SK-N-SH treated with all-trans-retinoic acid at 6 μM for 48 hours (cell line): ENCODE measurements around the gene HSD11B2.

Source experiments
- ATAC-seq: fragments of 200-7000 bp; cut with Tn5 transposase; 3 replicates; pipeline ENCODE4 v1.9.1; 2020; ENCODE audit warnings: mild to moderate bottlenecking, moderate library complexity
- ARNTL ChIP-seq: fragments of 450-650 bp; formaldehyde crosslinking; IDR thresholded peaks from 2 replicates; pipeline ENCODE4 v1.5.0; 2020; ENCODE audit warnings: low read depth, mild to moderate bottlenecking, moderate library complexity, borderline replicate concordance
- CREB5 ChIP-seq: fragments of 250-450 bp; sonication (Bioruptor Pico); IDR thresholded peaks from 2 replicates; pipeline ENCODE4 v1.5.1; 2020; ENCODE audit warnings: low read depth, mild to moderate bottlenecking, moderate library complexity
- CSDC2 ChIP-seq: fragments of 250-450 bp; sonication (Bioruptor Pico); IDR thresholded peaks from 2 replicates; pipeline ENCODE4 v1.5.0; 2020; ENCODE audit warnings: mild to moderate bottlenecking, moderate library complexity
- CSRNP3 ChIP-seq: fragments of 250-450 bp; sonication (Bioruptor Pico); IDR thresholded peaks from 2 replicates; pipeline ENCODE4 v1.5.1; 2021; ENCODE audit warnings: mild to moderate bottlenecking, moderate library complexity
- GLIS3 ChIP-seq: fragments of 250-450 bp; sonication (Bioruptor Pico); IDR thresholded peaks from 2 replicates; pipeline ENCODE4 v1.5.0; 2020; ENCODE audit warnings: mild to moderate bottlenecking, moderate library complexity
- ISL1 ChIP-seq: fragments of 250-450 bp; sonication (Bioruptor Pico); IDR thresholded peaks from 2 replicates; pipeline ENCODE4 v2.1.2; 2022; ENCODE audit warnings: mild to moderate bottlenecking, moderate library complexity
- OSR1 ChIP-seq: fragments of 250-450 bp; sonication (Bioruptor Pico); IDR thresholded peaks from 2 replicates; pipeline ENCODE4 v1.8.0; 2022; ENCODE audit warnings: moderate library complexity, mild to moderate bottlenecking, inconsistent platforms
- PATZ1 ChIP-seq: fragments of 250-450 bp; sonication (Bioruptor Pico); IDR thresholded peaks from 2 replicates; pipeline ENCODE4 v1.8.0; 2020; ENCODE audit warnings: mild to moderate bottlenecking, moderate library complexity, borderline replicate concordance
- POU6F1 ChIP-seq: fragments of 250-450 bp; sonication (Bioruptor Pico); IDR thresholded peaks from 2 replicates; pipeline ENCODE4 v1.8.0; 2021; ENCODE audit warnings: low read depth, mild to moderate bottlenecking, moderate library complexity, borderline replicate concordance
- PPARA ChIP-seq: fragments of 250-450 bp; sonication (Bioruptor Pico); IDR thresholded peaks from 2 replicates; pipeline ENCODE4 v1.5.0; 2020; ENCODE audit warnings: mild to moderate bottlenecking, borderline replicate concordance
- RARB ChIP-seq: fragments of 250-450 bp; sonication (Bioruptor Pico); IDR thresholded peaks from 2 replicates; pipeline ENCODE4 v1.8.0; 2021; ENCODE audit warnings: mild to moderate bottlenecking, moderate library complexity
- TCF4 ChIP-seq: fragments of 250-450 bp; sonication (Bioruptor Pico); IDR thresholded peaks from 2 replicates; pipeline ENCODE4 v1.8.0; 2021; ENCODE audit warnings: mild to moderate bottlenecking, moderate library complexity, borderline replicate concordance
- TSHZ2 ChIP-seq: fragments of 250-450 bp; sonication (Bioruptor Pico); IDR thresholded peaks from 2 replicates; pipeline ENCODE4 v1.5.0; 2020; ENCODE audit warnings: mild to moderate bottlenecking, moderate library complexity
- ZC3H10 ChIP-seq: fragments of 250-450 bp; sonication (Bioruptor Pico); IDR thresholded peaks from 2 replicates; pipeline ENCODE4 v1.5.1; 2021; ENCODE audit warnings: mild to moderate bottlenecking, moderate library complexity
- ZFP3 ChIP-seq: fragments of 250-450 bp; sonication (Bioruptor Pico); IDR thresholded peaks from 2 replicates; pipeline ENCODE4 v1.5.0; 2020; ENCODE audit warnings: mild to moderate bottlenecking, moderate library complexity
- ZFP30 ChIP-seq: fragments of 450-650 bp; formaldehyde crosslinking; IDR thresholded peaks from 2 replicates; pipeline ENCODE4 v1.5.0; 2022; ENCODE audit warnings: mild to moderate bottlenecking, moderate library complexity
- ZNF565 ChIP-seq: fragments of 450-650 bp; formaldehyde crosslinking; conservative IDR thresholded peaks from 2 replicates; pipeline ENCODE4 v1.5.0; 2020; ENCODE audit warnings: low read depth, mild to moderate bottlenecking, moderate library complexity
- ZNF8 ChIP-seq: fragments of 450-650 bp; formaldehyde crosslinking; IDR thresholded peaks from 2 replicates; pipeline ENCODE4 v1.5.0; 2020; ENCODE audit warnings: mild to moderate bottlenecking, moderate library complexity

The HSD11B2 gene

GRCh38 chr16:67409631-67410030, 21.3 kb upstream of the HSD11B2 start:
- no peak for ATAC-seq
- no peak for TF ChIP-seq ARNTL
- TF ChIP-seq ZFP30 (CRISPR knock-in tag) = no peak
- no peak for TF ChIP-seq CSRNP3 (CRISPR knock-in tag)
- no peak for TF ChIP-seq ISL1 (CRISPR knock-in tag)
- TF ChIP-seq OSR1 = no peak
- TF ChIP-seq CSDC2 (CRISPR knock-in tag) = no peak
- TF ChIP-seq ZNF8 (CRISPR knock-in tag) = no peak
- no peak for TF ChIP-seq PPARA (CRISPR knock-in tag)
- no peak for TF ChIP-seq TSHZ2 (CRISPR knock-in tag)
- no peak for TF ChIP-seq PATZ1 (CRISPR knock-in tag)
- TF ChIP-seq ZNF565 (CRISPR knock-in tag) = no peak
- no peak for TF ChIP-seq ZC3H10 (CRISPR knock-in tag)
- TF ChIP-seq, all 23 proteins: peak for 0

- no peak for ATAC-seq
- TF ChIP-seq OSR1 (no peak), ZNF8 (CRISPR knock-in tag) (no peak), GLIS3 (no peak), TCF4 (CRISPR knock-in tag) (no peak), RARB (no peak), CREB5 (CRISPR knock-in tag) (no peak), POU6F1 (CRISPR knock-in tag) (no peak), ISL1 (CRISPR knock-in tag) (no peak), CSRNP3 (CRISPR knock-in tag) (no peak)
Observed at GRCh38 chr16:67411339-67411738, 19.6 kb upstream of the HSD11B2 start.

- no peak for TF ChIP-seq POU6F1 (CRISPR knock-in tag)
- no peak for TF ChIP-seq ZFP3
- TF ChIP-seq TSHZ2 (CRISPR knock-in tag) = no peak
Observed at GRCh38 chr16:67412294-67412693, 18.6 kb upstream of the HSD11B2 start.

More at GRCh38 chr16:67412294-67412693, 18.6 kb upstream of the HSD11B2 start:
- ATAC-seq = no peak
